GM23338 (cell line): ENCODE results near the gene PRAMEF17. TPM values are rescaled to one million over a fixed set of nuclear protein-coding genes. Genes with fewer than 3 reads are reported as not detected.

Experiments used
- polyA plus RNA-seq: library from polyadenylated mRNA; unstranded; fragments of >200 nt; fragmentation: Nextera tagmentation; extraction: Ambion mirVana; gene quantifications from 2 replicates; pipeline ENCODE4 v1.2.1, GENCODE V29; 2016
- total RNA-seq: library from RNA; depleted of rRNA; stranded (reverse); fragments of >200 nt; shearing (Covaris generic); gene quantifications from 2 replicates; pipeline ENCODE4 v1.2.3, GENCODE V29; 2014; rRNA removed

The PRAMEF17 gene
- total and polyA plus RNA-seq, 2 experiments from 2014 or later = not detected

Other genes with a start within 250 kb of the PRAMEF17 start
- gene PRAMEF26, start 233.6 kb upstream of the PRAMEF17 start, total RNA-seq = not detected in 2 replicates
- gene PRAMEF26, start 233.6 kb upstream of the PRAMEF17 start, polyA plus RNA-seq = not detected in 2 replicates
- gene HNRNPCL4, start 224.0 kb upstream of the PRAMEF17 start, total RNA-seq = not detected in 2 replicates
- gene HNRNPCL4, start 224.0 kb upstream of the PRAMEF17 start, polyA plus RNA-seq = not detected in 2 replicates
- gene PRAMEF9, start 217.8 kb upstream of the PRAMEF17 start, total RNA-seq = not detected in 2 replicates
- not detected in 2 replicates for gene PRAMEF9, start 217.8 kb upstream of the PRAMEF17 start, polyA plus RNA-seq
- not detected in 2 replicates for gene PRAMEF13, start 188.2 kb upstream of the PRAMEF17 start, total RNA-seq
- not detected in 2 replicates for gene PRAMEF13, start 188.2 kb upstream of the PRAMEF17 start, polyA plus RNA-seq
- gene PRAMEF18, start 163.5 kb upstream of the PRAMEF17 start, total RNA-seq = not detected in 2 replicates
- gene PRAMEF18, start 163.5 kb upstream of the PRAMEF17 start, polyA plus RNA-seq = not detected in 2 replicates
- gene PRAMEF5, start 135.4 kb upstream of the PRAMEF17 start, total RNA-seq = not detected in 2 replicates
- gene PRAMEF5, start 135.4 kb upstream of the PRAMEF17 start, polyA plus RNA-seq = not detected in 2 replicates
- gene PRAMEF8, start 104.5 kb upstream of the PRAMEF17 start, total RNA-seq = not detected in 2 replicates
- gene PRAMEF8, start 104.5 kb upstream of the PRAMEF17 start, polyA plus RNA-seq = not detected in 2 replicates
- gene PRAMEF33, start 86.1 kb upstream of the PRAMEF17 start, total RNA-seq = not detected in 2 replicates
- not detected in 2 replicates for gene PRAMEF33, start 86.1 kb upstream of the PRAMEF17 start, polyA plus RNA-seq
- gene PRAMEF15, start 74.1 kb upstream of the PRAMEF17 start, total RNA-seq = not detected in 2 replicates
- gene PRAMEF15, start 74.1 kb upstream of the PRAMEF17 start, polyA plus RNA-seq = not detected in 2 replicates
- not detected in 2 replicates for gene PRAMEF14, start 42.5 kb upstream of the PRAMEF17 start, total RNA-seq
- gene PRAMEF14, start 42.5 kb upstream of the PRAMEF17 start, polyA plus RNA-seq = not detected in 2 replicates
- not detected in 2 replicates for gene PRAMEF19, start 17.7 kb upstream of the PRAMEF17 start, total RNA-seq
- gene PRAMEF19, start 17.7 kb upstream of the PRAMEF17 start, polyA plus RNA-seq = not detected in 2 replicates
- gene PRAMEF20, start 20.8 kb downstream of the PRAMEF17 start, total RNA-seq = not detected in 2 replicates
- not detected in 2 replicates for gene PRAMEF20, start 20.8 kb downstream of the PRAMEF17 start, polyA plus RNA-seq
- gene LRRC38, start 124.4 kb downstream of the PRAMEF17 start, total RNA-seq = 0.17 TPM in 1 of 2 replicates, not detected in the other
- not detected in 2 replicates for gene LRRC38, start 124.4 kb downstream of the PRAMEF17 start, polyA plus RNA-seq
- 67.3 and 77.2 TPM in 2 replicates for gene PDPN, start 194.2 kb downstream of the PRAMEF17 start, total RNA-seq
- 77.1 and 82.8 TPM in 2 replicates for gene PDPN, start 194.2 kb downstream of the PRAMEF17 start, polyA plus RNA-seq